Ascending aorta (tissue), 2 donors: ENCODE data around the gene RFLNA. TPM values are rescaled to one million over a fixed set of nuclear protein-coding genes. Genes with fewer than 3 reads are reported as not detected.

Experiments
- DNase-seq, 2 donors: peaks; one replicate each; pipeline ENCODE4 v3.0.0-alpha.2; 2019; ENCODE audit warnings: low spot score in 2 of 2
- H3K27ac ChIP-seq, 2 donors: fragments of 200-600 bp; sonication (generic); one replicate each; pipeline ENCODE4 v1.5.1; 2016 to 2017; ENCODE audit warnings: mild to moderate bottlenecking in 1 of 2
- H3K27me3 ChIP-seq: fragments of 200-600 bp; sonication (generic); one replicate; pipeline ENCODE4 v1.5.1; 2017
- H3K36me3 ChIP-seq, 2 donors: fragments of 200-600 bp; sonication (generic); one replicate each; pipeline ENCODE4 v1.5.1; 2016
- H3K4me1 ChIP-seq, 2 donors: fragments of 200-600 bp; sonication (generic); one replicate each; pipeline ENCODE4 v1.5.1; 2016 to 2017; ENCODE audit warnings: mild to moderate bottlenecking in 1 of 2
- H3K4me3 ChIP-seq, 2 donors: fragments of 200-600 bp; sonication (generic); one replicate each; pipeline ENCODE4 v1.5.1; 2016 to 2017; ENCODE audit warnings: mild to moderate bottlenecking in 1 of 2
- H3K9me3 ChIP-seq, 2 donors: fragments of 200-600 bp; sonication (generic); one replicate each; pipeline ENCODE4 v1.5.1; 2016
- intact Hi-C: fragments of 100-400 bp; cut with DNase I; formaldehyde crosslinking; loops from one replicate; pipeline ENCODE4 v1.15.1; 2023
- total RNA-seq: library from RNA; depleted of rRNA; stranded (reverse); fragments of >200 nt; gene quantifications from one replicate; pipeline ENCODE4 v1.1.0, GENCODE V29; 2016
- TF ChIP-seq, protein P1 (sequence below), 3 experiments: fragments of 200-600 bp in 2 of 3; fragments of 450-650 bp in 1 of 3; sonication (generic) in 2 of 3; IDR thresholded peaks; one replicate each; pipeline ENCODE4 v1.5.1; 2016 to 2019; ENCODE audit warnings: antibody characterized with exemption in 3 of 3, mild to moderate bottlenecking in 1 of 3, moderate library complexity in 1 of 3

The RFLNA gene
- total RNA-seq, 1 donor from 2014 or later, result not detected

DNA sequence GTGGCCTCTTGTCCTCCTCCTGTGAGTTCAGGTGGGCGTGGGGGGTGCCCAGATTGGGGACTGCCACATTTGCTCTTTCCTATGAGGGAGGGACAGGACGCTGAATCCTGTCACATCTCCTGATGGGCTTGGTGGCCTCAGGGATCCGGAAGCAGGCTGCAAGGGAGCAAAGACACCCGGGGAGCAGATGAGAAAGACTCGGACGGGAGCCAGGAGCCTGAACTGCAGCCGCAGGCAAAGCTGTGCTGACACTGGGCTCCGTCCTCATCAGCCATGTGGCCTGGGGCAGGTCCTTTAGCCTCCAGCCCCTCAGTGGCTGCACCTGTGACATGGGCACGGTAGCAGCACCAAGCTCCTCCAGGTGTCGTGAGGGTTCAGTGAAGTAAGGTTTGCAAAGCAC is 40.8 kb upstream of the RFLNA start:
- Histone ChIP-seq H3K4me1 (no peaks in the 10 kb centered on the region), H3K9me3 (no peaks in the 10 kb centered on the region), H3K36me3 (no peaks in the 10 kb centered on the region), H3K4me3 (no peak overlapping the region), H3K27ac (no peak overlapping the region), H3K27me3 (no peaks in the 10 kb centered on the region)
- TF ChIP-seq, protein P1, sequence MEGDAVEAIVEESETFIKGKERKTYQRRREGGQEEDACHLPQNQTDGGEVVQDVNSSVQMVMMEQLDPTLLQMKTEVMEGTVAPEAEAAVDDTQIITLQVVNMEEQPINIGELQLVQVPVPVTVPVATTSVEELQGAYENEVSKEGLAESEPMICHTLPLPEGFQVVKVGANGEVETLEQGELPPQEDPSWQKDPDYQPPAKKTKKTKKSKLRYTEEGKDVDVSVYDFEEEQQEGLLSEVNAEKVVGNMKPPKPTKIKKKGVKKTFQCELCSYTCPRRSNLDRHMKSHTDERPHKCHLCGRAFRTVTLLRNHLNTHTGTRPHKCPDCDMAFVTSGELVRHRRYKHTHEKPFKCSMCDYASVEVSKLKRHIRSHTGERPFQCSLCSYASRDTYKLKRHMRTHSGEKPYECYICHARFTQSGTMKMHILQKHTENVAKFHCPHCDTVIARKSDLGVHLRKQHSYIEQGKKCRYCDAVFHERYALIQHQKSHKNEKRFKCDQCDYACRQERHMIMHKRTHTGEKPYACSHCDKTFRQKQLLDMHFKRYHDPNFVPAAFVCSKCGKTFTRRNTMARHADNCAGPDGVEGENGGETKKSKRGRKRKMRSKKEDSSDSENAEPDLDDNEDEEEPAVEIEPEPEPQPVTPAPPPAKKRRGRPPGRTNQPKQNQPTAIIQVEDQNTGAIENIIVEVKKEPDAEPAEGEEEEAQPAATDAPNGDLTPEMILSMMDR (IDR thresholded peaks at IDR 0.05), result no peak
- intact Hi-C loops, result no loop called here
- DNase-seq, result no peak

GRCh38 chr12:124259154-124260066 is 35.5 kb upstream of the RFLNA start:
- Histone ChIP-seq H3K36me3 (no peaks in the 10 kb centered on the region), H3K27ac (no peak overlapping the region), H3K4me3 (no peak overlapping the region), H3K27me3 (no peaks in the 10 kb centered on the region), H3K4me1 (no peaks in the 10 kb centered on the region), H3K9me3 (no peaks in the 10 kb centered on the region)
- DNase-seq, result no peak
- TF ChIP-seq, protein P1 (IDR thresholded peaks at IDR 0.05), result no peak
- intact Hi-C loops, result no loop called here

GRCh38 chr12:124261885-124262284 is 33.0 kb upstream of the RFLNA start:
- no peak overlapping the region for H3K4me3 ChIP-seq
- no peak overlapping the region for H3K27ac ChIP-seq
- DNase-seq, result no peak
- TF ChIP-seq, protein P1 (IDR thresholded peaks at IDR 0.05), result no peak
- no peaks in the 10 kb centered on the region for H3K27me3 ChIP-seq
- intact Hi-C loops, result no loop called here
- H3K36me3 ChIP-seq, result no peaks in the 10 kb centered on the region
- no peaks in the 10 kb centered on the region for H3K9me3 ChIP-seq
- no peaks in the 10 kb centered on the region for H3K4me1 ChIP-seq

DNA sequence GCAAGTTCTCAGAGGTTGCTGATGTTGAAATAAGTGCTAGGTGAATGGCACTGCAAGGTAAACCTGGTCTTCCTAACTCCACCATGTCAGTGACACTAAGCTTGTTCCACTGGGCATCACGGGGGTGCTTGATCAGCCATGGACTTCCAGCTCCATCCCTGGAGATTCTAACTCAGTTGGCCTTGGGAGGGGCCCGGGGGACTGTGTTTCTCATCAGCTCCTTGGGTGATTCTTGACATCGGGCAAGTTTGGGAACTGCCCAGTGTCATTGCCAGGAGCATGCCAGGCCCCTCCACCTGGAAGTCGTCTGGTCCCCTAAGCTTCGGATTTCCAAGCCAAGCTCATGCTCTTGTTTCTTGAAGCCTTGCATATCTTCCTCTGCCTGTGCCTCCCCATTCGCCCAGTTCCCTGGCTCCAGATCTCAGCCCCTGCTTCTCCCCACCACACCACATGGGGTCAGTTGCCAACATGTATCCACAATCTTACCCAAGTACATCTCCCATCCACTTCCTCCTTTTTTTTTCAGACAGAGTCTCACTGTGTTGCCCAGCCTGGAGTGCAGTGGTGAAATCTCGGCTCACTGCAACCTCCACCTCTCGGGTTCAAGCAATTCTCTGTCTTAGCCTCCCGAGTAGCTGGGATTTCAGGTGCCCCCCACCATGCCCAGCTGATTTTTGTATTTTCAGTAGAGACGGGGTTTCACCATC is 30.7 kb upstream of the RFLNA start:
- intact Hi-C loops, result no loop called here
- DNase-seq, result no peak
- Histone ChIP-seq H3K4me1 (no peaks in the 10 kb centered on the region), H3K27ac (no peak overlapping the region), H3K4me3 (no peak overlapping the region), H3K27me3 (no peaks in the 10 kb centered on the region), H3K9me3 (no peaks in the 10 kb centered on the region), H3K36me3 (no peaks in the 10 kb centered on the region)
- TF ChIP-seq, protein P1 (IDR thresholded peaks at IDR 0.05), result no peak

DNA sequence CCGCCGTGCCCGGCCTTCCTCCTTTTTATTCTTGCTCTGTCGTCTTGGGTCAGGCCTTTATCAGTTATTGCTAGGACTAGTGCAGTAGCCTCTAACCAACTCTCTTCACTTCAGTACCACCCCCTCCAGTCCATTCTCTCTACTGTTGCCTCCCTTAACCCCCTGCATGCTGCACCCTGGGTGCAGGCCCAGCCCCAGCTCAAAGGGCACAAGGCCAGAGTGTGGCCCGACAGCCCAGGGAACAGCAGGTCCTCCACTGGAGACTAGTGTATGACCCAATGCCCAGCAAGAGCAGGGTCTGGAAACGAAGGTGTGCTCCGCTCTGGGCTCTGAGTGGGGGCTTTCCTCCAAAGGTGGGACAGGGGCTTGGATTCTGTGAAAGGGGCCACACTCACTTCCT is 30.0 kb upstream of the RFLNA start:
- H3K9me3 ChIP-seq, result no peaks in the 10 kb centered on the region
- TF ChIP-seq, protein P1 (IDR thresholded peaks at IDR 0.05), result no peak
- no peak overlapping the region for H3K27ac ChIP-seq
- intact Hi-C loops, result no loop called here
- DNase-seq, result no peak
- no peaks in the 10 kb centered on the region for H3K36me3 ChIP-seq
- no peaks in the 10 kb centered on the region for H3K27me3 ChIP-seq
- no peak overlapping the region for H3K4me3 ChIP-seq
- H3K4me1 ChIP-seq, result no peaks in the 10 kb centered on the region
